ENCODE data around the gene QSOX2.

QSOX2 gene

DNA sequence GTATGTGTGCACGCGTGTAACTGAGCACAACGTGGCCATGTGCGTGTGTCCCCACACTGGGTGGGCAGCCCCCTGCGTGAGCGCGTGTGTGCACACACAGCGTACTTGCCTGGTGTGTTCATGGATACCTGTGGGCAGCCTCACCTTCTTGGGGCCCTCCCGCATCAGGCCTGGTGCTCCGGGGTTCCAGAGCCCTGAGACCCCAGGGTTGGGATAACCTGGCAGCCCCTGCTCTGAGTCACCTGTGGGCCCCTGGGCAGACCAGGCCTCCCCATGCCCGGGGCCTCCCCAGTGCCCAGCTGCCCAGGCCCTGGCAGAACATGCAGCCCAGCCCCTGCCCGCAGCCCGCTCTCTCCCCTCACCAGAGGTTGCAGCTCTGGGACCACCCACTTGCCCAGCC, 65.9 kb downstream of the QSOX2 start:
- H3K4me3 ChIP-seq (ENCODE audit: low read length), result no peak overlapping the region
- TF ChIP-seq, protein P1, sequence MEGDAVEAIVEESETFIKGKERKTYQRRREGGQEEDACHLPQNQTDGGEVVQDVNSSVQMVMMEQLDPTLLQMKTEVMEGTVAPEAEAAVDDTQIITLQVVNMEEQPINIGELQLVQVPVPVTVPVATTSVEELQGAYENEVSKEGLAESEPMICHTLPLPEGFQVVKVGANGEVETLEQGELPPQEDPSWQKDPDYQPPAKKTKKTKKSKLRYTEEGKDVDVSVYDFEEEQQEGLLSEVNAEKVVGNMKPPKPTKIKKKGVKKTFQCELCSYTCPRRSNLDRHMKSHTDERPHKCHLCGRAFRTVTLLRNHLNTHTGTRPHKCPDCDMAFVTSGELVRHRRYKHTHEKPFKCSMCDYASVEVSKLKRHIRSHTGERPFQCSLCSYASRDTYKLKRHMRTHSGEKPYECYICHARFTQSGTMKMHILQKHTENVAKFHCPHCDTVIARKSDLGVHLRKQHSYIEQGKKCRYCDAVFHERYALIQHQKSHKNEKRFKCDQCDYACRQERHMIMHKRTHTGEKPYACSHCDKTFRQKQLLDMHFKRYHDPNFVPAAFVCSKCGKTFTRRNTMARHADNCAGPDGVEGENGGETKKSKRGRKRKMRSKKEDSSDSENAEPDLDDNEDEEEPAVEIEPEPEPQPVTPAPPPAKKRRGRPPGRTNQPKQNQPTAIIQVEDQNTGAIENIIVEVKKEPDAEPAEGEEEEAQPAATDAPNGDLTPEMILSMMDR (conservative IDR thresholded peaks at IDR 0.05; ENCODE audit: low read length), result no peak
- DNase-seq (ENCODE audit: low read depth), result no peak

GRCh38 chr9:136179101-136179616, 66.5 kb downstream of the QSOX2 start:
- no peak overlapping the region for H3K4me3 ChIP-seq (ENCODE audit: low read length)
- no peak for DNase-seq (ENCODE audit: low read depth)
- TF ChIP-seq, protein P1 (conservative IDR thresholded peaks at IDR 0.05; ENCODE audit: low read length), result no peak

- no peak for DNase-seq (ENCODE audit: low read depth)
- H3K4me3 ChIP-seq (ENCODE audit: low read length), result no peak overlapping the region
- TF ChIP-seq, protein P1 (conservative IDR thresholded peaks at IDR 0.05; ENCODE audit: low read length), result no peak
These were observed 66.9 kb downstream of the QSOX2 start for GRCh38 chr9:136178773-136179075.

- H3K4me3 ChIP-seq (ENCODE audit: low read length), result no peak overlapping the region
- TF ChIP-seq, protein P1 (conservative IDR thresholded peaks at IDR 0.05; ENCODE audit: low read length), result no peak
- no peak for DNase-seq (ENCODE audit: low read depth)
These were observed 67.4 kb downstream of the QSOX2 start for GRCh38 chr9:136178061-136178772.

DNA sequence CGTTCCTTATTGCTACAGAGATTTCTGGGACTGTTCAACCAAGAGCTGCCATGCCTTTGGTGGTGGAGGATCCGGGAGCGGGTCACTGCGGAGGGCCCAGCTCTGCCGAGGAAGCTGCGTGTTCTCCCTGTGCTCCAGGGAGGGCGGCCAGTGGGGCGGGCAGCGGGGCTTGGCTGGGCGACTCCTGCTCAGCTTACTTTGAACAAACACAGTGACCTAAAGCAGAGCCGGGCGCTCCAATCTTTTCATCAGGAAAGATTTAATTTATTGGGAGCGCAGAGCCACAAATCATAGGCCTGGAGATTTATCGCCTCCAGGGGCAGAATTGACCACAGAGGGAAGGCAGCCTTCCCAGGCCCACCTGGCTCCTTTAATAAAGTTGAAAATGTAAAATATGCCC, 68.4 kb downstream of the QSOX2 start:
- H3K4me3 ChIP-seq (ENCODE audit: low read length), result no peak overlapping the region
- TF ChIP-seq, protein P1 (conservative IDR thresholded peaks at IDR 0.05; ENCODE audit: low read length), result no peak
- DNase-seq (ENCODE audit: low read depth), result no peak

DNA sequence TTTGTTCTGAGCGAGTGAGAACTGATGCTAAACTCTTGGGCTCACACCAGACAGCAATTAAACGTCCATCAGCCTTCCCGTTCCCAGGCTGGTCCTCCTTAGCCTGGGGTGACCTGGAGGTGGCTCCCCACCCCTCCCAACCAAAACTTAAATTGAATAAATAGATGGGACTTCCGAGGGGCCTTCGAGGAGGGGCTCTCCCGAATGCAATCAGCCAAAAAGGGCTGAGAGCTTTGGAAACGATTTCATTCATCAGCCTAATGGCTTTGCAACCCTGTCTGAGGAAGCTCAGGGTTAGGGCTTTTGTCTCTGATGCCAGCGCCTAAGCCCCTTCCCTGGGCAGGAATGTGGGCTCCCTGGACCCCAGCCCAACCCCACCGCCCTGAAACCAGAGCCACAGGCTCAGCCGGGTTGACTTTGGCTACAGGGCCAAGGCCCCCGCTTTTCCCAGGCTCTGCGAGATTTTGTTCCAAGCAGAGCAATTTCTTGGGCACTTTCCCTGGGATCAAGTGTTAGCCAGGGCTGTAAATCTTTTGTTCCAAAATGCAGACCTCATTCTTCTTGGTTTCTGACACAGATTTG, 69.9 kb downstream of the QSOX2 start:
- no peak overlapping the region for H3K4me3 ChIP-seq (ENCODE audit: low read length)
- DNase-seq (ENCODE audit: low read depth), result no peak
- TF ChIP-seq, protein P1 (conservative IDR thresholded peaks at IDR 0.05; ENCODE audit: low read length), result no peak
